Measurements from ENCODE around the gene RAB15. TPM values are rescaled to one million over a fixed set of nuclear protein-coding genes. Genes with fewer than 3 reads are reported as not detected.

RAB15 gene
- total RNA-seq, 1 donor from 2014 or later: 12.6 TPM

DNA sequence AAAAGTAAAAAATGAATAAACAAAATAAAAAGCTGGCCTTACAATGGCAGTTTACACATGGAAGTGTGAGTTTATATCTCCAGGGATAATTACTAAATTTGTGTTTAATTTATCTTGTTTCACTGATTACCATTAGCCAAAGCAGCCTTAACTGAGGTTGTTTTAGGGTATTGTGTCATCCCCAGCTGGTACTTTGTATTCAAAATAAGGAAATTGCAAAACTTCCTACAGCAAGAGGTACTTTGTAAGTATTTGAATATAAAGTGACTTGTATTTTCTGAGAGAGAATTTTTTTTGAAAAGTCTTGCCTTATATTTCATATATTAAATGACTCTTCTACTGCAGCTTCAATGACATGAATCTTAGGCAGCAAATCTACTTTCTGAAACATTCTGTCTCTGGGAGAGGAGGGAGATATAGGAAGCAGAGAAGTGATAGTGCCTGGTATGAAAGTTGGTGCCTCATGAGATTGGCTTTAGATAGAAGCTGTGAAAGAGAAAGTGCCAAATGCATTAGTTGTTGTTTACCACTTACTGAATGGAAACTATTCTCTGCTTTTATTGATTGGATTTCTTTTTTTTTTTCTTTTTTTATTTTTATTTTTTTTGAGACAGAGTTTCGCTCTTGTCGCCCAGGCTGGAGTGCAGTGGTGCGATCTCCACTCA is 21.3 kb upstream of the RAB15 start:
- ATAC-seq: no peak
- DNase-seq (ENCODE audit: missing footprints): no peak
- intact Hi-C loops (cut with DNase I): no loop called here

- no peak for DNase-seq (ENCODE audit: missing footprints)
- intact Hi-C loops (cut with DNase I): no loop called here
- ATAC-seq: no peak
Observed at GRCh38 chr14:64992328-64992885, 20.3 kb upstream of the RAB15 start.

DNA sequence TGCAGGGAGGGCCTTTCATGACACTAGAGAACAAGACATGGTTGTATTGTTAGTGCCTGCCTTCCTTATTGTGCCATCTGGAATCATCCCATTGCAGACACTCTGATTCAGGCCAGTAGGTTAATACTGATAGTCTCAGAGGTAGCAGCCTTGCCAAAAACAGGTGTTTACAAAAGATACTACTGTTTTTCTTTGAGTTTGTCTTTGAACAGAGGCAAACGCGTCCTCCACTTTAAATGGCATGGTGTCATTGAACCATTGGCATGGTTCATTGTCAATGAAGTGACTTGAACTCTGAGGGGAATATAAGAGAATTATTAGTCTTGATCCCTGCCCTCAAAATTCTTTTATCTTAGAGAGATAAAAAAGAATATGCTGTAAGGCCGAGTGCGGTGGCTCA is 18.8 kb upstream of the RAB15 start:
- intact Hi-C loops (cut with DNase I): no loop called here
- DNase-seq (ENCODE audit: missing footprints) (no peak), ATAC-seq (no peak)

- ATAC-seq: no peak
- intact Hi-C loops (cut with DNase I): no loop called here
- DNase-seq (ENCODE audit: missing footprints): no peak
Observed at GRCh38 chr14:64990296-64990695, 18.2 kb upstream of the RAB15 start.

- intact Hi-C loops (cut with DNase I): loop anchor here (2.0 to 10.0 kb wide), 4 partner anchors 35 to 313 kb away; no protein-coding TSS in a partner anchor
- ATAC-seq (no peak), DNase-seq (ENCODE audit: missing footprints) (no peak)
Observed at GRCh38 chr14:64987438-64987767, 15.3 kb upstream of the RAB15 start.

DNA sequence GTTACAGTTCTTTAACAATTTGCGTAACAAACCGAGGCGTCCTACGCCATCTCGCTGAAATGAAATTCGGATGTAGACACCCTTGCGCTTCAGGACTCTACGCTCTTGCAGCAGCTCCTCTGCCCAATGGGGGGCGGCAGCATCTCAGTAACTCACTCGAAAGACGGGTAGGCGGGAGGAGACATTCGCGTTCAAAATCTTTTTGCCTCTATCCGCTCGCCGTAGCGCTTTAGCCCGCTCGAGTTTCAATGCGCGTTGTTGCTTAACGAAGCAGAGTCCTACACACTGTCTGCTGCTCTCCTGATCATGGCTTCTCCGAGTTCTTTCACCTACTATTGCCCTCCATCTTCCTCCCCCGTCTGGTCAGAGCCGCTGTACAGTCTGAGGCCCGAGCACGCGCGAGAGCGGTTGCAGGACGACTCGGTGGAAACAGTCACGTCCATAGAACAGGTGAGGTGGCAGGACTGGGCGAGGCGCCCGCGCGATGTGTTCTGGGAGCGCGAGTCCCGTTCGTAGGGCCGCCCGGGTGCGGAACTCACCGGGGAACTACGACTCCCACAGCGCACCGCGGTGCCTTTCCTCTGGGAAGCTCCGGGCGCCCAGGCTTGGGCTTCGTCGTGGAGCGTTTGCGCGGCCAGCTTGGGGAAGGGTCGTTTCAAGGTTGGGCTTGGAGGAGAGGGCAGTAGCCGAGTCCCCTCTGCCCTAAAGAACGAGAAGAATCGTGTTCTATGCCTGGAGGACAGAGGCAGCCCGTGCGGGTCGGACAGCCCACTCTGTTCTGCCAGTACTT is 14.7 kb upstream of the RAB15 start, which contains the start of gene FNTB:
FNTB (plus strand) TSS at position 248 of the 790 bp plus-strand sequence; CDS start at position 307, 59 bp downstream.
- peak; percentile 98 for ATAC-seq
- peak; percentile 99 for DNase-seq (ENCODE audit: missing footprints)
- intact Hi-C loops (cut with DNase I): loop anchor here (2.0 to 10.0 kb wide), 4 partner anchors 35 to 312 kb away; no protein-coding TSS in a partner anchor

DNA sequence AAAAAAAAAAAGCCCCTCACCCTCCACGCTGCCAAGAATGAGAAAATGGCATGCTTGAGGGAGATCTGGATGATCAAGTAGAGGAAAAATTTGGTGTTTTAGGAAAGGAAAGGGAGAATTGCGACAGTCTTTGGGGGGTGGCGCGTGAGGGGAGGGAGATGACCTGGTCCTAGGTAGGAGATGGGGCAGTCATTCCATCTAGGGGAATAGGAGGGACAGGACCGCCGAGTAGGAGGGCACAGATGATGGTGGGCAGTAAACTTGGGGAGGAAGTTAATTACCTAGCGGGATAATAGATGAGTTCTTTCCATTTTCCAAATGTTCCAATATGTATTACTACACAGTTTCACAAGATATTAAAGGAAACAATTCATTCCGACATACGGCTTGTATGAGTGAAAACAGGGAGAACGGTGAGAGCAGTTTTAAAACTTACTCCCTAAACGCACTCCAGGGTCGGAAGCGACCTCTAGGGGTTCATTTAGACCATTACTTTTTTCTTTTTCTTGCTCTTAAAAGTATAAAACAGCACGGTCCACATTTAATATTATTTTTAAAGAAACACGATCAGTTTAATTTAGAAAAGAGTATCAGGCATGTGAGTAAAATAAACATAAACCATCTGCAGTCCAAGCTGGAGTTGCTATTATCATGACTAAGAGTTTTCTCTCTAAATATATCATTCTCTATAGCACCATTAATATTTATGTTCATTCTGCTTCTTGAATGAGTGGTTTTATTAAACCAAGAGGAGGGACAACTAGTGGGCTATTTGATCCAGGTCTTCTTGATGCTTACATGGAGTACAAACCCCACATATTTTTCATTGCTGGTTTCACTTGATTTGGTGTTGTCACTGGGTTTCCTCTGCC is 11.5 kb upstream of the RAB15 start:
- DNase-seq (ENCODE audit: missing footprints) (no peak), ATAC-seq (no peak)
- intact Hi-C loops (cut with DNase I): loop anchor here (10.0 kb wide), 1 partner anchor 309 kb away; no protein-coding TSS in a partner anchor

DNA sequence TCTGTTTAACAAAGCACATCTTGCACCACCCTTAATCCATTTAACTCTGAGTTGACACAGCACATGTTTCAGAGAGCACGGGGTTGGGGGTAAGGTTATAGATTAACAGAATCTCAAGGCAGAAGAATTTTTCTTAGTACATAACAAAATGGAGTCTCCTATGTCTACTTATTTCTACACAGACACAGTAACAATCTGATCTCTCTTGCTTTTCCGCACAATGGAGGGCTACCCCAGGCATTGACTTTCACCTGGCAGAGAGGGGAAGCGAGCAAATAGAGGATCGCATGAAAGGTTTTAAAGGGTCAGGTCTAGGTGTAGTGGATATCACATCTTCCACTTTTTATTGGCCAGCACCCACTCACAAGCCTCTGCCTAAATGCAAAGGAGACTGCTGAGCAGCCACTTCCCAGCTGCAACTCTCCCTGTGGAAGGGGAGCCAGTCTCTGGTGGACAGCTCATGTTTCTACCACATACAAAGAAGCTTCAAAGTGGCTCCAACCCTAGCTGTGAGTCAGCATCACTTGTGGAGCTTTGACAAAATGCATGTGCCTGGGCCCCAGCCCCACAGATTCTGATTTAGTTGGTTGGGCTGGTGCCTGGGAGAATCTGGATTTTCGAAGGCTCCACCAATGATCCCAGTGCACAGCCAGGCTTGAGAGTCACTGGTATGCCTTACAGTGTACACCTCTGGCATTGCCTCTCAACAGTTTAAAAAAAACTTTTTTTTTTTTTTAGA is 7.4 kb upstream of the RAB15 start:
- DNase-seq (ENCODE audit: missing footprints) (no peak), ATAC-seq (no peak)
- intact Hi-C loops (cut with DNase I): loop anchor here (10.0 kb wide), 1 partner anchor 305 kb away; no protein-coding TSS in a partner anchor

DNA sequence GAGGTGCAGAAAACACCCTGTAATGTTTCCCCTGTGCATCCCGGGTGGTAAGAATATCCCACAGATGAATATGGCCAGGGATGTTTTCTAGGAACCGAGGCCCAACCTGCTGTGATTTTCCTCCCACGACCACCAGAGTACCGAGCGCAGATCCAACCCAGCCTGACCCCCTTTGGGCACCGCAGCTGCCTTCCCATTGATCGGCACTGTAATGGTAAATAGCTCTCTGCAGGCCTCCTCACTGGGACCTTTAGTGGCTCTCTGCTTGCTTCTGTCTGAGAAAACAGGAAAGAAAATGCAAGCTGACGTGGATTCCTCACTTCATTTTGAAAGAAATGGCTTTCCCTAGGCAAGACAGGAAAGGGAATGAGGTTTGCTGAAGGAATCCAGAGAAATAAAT is 2.4 kb upstream of the RAB15 start:
- intact Hi-C loops (cut with DNase I): no loop called here
- DNase-seq (ENCODE audit: missing footprints) (no peak), ATAC-seq (no peak)

DNA sequence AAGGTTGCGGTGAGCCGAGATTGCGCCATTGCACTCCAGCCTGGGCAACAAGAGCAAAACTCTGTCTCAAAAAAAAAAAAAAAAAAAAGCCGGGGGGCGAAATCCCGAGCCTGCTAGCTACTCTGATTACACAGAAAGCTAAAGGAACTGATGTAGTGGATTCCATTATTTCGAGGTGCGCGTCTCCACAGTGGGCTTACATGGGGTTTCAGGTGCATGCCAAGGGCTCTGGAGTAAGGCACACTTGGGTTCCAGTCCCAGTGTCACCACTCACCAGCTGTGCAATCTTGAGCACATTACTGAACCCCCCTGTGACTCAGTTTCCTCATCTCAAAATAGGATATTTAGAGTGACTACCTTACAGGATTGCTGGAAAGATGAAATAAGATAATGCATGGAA is 1.7 kb upstream of the RAB15 start:
- intact Hi-C loops (cut with DNase I): no loop called here
- DNase-seq (ENCODE audit: missing footprints): no peak
- no peak for ATAC-seq

DNA sequence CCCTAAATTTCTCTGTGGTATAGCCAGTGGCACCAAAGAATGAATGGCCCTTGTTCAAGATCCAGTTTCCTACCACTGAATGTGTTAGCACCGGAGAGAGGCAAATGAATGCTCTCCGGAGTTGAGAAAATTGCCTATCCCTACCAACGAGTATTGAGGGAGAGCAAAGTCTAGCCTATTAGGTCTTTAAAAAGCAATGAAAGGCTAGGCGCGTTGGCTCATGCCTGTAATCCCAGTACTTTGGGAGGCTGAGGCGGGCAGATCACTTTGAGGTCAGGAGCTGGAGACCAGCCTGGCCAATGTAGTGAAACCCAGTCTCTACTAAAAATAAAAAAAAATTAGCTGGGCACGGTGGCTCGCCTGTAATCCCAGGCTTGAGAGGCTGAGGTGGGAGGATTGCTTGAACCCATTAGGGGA is 898 bp upstream of the RAB15 start:
- intact Hi-C loops (cut with DNase I): no loop called here
- DNase-seq (ENCODE audit: missing footprints): no peak
- ATAC-seq: no peak

DNA sequence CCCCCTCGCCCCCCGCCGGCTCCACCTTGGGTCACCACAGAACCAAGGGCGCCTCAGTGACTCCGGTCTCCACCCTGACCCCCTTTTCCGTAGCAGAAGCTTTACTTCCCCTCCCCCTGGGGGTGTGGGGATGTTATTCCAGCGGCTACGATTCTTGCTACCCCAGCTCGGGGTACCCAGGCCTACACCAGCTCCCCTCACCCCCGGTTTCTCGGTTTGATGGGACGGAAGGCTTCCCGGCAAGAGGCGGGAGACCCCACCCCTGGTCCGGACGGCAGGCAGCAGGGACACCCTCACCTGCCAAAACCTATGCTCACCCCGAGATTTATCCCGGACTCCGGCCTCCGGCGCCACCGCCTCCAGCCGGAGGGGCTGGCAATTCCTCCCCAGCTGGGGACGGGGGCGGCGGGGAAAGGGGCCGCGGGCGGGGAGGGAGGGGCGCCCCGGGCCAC is 619 bp downstream of the RAB15 start:
- ATAC-seq (no peak), DNase-seq (ENCODE audit: missing footprints) (no peak)
- intact Hi-C loops (cut with DNase I): no loop called here

DNA sequence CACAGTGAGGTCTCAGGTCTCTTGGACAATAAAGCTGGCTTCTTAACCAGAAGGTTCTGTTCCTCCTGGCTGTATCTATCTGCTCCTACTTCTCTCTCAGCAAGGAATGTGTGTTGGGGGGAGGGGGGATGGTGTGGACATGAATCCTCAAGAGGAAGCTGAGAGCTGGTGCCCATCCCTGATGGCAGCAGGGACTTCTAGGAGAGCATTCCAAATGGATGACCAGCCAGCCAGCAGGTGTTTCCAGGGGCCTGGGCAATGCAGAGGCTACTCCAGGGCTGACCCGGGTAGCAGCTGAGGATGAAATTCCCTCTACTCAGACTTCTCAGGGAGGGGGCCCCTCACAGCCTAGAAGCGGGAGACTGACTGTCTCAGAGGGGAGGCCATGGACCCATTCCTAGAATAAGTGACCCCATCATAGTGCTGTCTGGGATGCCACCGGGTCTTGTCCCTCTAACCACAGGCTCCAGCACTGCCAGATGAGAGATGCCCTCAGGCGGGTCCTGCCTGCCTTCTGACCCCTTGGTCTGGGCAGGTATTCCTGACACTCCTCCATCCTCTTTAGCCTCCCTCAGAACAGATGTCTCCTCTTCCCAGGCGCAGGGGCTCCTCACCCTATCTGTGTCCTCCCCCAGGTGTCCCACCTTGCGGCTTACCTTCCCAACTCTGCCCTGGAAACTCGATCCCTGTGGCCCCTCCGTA is 1.2 kb downstream of the RAB15 start:
- intact Hi-C loops (cut with DNase I): no loop called here
- DNase-seq (ENCODE audit: missing footprints) (no peak), ATAC-seq (no peak)

- ATAC-seq: no peak
- intact Hi-C loops (cut with DNase I): no loop called here
- DNase-seq (ENCODE audit: missing footprints): no peak
Observed at GRCh38 chr14:64970041-64970440, 2.1 kb downstream of the RAB15 start.

DNA sequence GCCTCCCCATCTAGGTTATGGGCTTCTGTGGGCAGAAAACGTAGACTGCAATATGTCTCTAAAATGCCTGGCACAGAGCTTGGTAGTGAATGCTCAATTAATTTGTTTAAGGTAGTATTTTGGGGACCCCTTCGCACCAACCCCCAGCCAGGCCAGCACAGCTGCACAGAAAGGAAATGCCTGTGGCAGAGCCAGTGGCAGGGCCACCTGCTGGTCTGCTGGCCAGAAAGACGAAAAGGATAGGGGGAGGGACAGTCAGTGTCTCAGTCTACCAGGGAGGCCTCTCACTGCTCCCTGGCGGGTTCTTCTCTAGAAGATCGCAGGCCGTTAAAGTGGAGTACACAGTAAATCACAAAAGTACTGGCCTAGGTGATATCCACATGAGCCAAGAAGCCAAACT is 3.5 kb downstream of the RAB15 start:
- ATAC-seq (no peak), DNase-seq (ENCODE audit: missing footprints) (no peak)
- intact Hi-C loops (cut with DNase I): no loop called here

DNA sequence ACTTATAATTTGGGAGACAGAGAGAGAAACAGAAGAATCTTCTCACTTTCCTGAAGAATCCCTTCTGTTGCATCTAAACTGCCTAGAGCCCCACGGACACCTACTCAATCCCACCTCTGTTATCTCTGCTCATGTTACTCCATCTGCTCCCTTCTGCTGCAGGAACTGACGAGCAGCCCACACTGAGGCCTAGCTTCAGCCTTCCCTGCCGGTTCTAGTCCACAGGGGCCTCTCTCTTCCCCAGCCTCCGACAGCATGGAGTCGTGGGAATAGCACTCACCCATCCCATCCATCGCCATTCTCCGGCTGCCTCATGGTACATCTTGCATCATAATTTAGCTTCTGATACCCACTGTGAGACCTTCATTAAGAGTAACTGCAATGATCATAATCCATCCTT is 4.0 kb downstream of the RAB15 start:
- intact Hi-C loops (cut with DNase I): no loop called here
- ATAC-seq (no peak), DNase-seq (ENCODE audit: missing footprints) (no peak)

DNA sequence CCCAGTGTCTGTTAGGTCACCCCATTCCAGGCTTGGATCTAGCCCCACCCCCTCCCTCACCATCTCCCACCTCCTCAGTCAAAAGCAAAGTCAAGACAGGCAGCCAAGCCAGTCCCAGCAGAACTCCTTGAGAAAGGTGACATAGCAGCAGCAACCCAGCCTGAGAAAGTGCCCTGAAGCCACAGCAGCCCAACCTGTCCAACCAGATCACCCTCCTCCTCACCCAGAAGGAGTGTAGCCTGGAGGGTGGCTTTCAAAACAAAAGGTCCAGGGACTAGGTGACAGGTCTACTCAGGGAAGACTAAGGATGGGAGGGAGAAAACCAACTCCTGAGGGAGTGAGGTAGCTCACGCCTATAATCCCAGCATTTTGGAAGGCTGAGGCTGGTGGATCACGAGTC is 5.2 kb downstream of the RAB15 start:
- intact Hi-C loops (cut with DNase I): no loop called here
- DNase-seq (ENCODE audit: missing footprints) (no peak), ATAC-seq (no peak)
